Ishikawa (cell line): Measurements from ENCODE around the gene P2RY12.

ENCODE experiments used
- CREB1 ChIP-seq: IDR thresholded peaks from 2 replicates; pipeline ENCODE4 v1.6.1; 2012; ENCODE audit warnings: low read depth
- EP300 ChIP-seq: IDR thresholded peaks from 2 replicates; pipeline ENCODE4 v1.6.1; 2012; ENCODE audit warnings: borderline replicate concordance
- MAX ChIP-seq: IDR thresholded peaks from 2 replicates; pipeline ENCODE4 v1.6.1; 2012
- YY1 ChIP-seq: IDR thresholded peaks from 2 replicates; pipeline ENCODE4 v1.6.1; 2012; ENCODE audit warnings: low read depth

- TF ChIP-seq CREB1 (no peak), EP300 (no peak), MAX (no peak), YY1 (no peak)
These were observed 10.1 kb upstream of the P2RY12 start for GRCh38 chr3:151394611-151395010.
